DOHH2 (cell line): ENCODE data around the gene ACER1.

Experiments used
- H3F3A ChIP-seq: fragments of 200-600 bp; sonication (generic), shearing (Covaris generic); 2 replicates; pipeline ENCODE4 v1.6.0; 2016; ENCODE audit warnings: antibody characterized with exemption, mild to moderate bottlenecking; ENCODE audit not compliant: control insufficient read depth, insufficient read depth
- H3K27ac ChIP-seq: fragments of 200-600 bp; sonication (generic); 2 replicates; pipeline ENCODE4 v1.5.1; 2014; ENCODE audit warnings: low read depth, mild to moderate bottlenecking, low read length, moderate library complexity
- H3K27me3 ChIP-seq: fragments of 200-600 bp; sonication (generic); 2 replicates; pipeline ENCODE4 v1.6.1; 2014; ENCODE audit warnings: mild to moderate bottlenecking, low read length, mixed read lengths; ENCODE audit not compliant: control insufficient read depth
- H3K36me3 ChIP-seq: fragments of 200-600 bp; sonication (generic); 2 replicates; pipeline ENCODE4 v1.6.1; 2014; ENCODE audit warnings: mild to moderate bottlenecking, low read length, moderate library complexity, mixed read lengths; ENCODE audit not compliant: control insufficient read depth
- H3K4me1 ChIP-seq: fragments of 200-600 bp; sonication (generic); 2 replicates; pipeline ENCODE4 v1.6.1; 2014; ENCODE audit warnings: mild to moderate bottlenecking, low read length, mixed read lengths; ENCODE audit not compliant: control insufficient read depth
- H3K4me2 ChIP-seq: fragments of 200-600 bp; sonication (generic); 2 replicates; pipeline ENCODE4 v1.6.0; 2014; ENCODE audit warnings: mild to moderate bottlenecking, low read length, moderate library complexity
- H3K4me3 ChIP-seq: fragments of 200-600 bp; sonication (generic); 2 replicates; pipeline ENCODE4 v1.5.1; 2014; ENCODE audit warnings: mild to moderate bottlenecking, low read length, mixed read lengths
- H3K79me2 ChIP-seq: fragments of 200-600 bp; sonication (generic); 2 replicates; pipeline ENCODE4 v1.6.1; 2014; ENCODE audit warnings: mild to moderate bottlenecking, low read length, mixed read lengths; ENCODE audit not compliant: control insufficient read depth
- H3K9me2 ChIP-seq: fragments of 200-600 bp; sonication (generic); replicated peaks from 2 replicates; pipeline ENCODE4 v1.6.1; 2014; ENCODE audit warnings: mild to moderate bottlenecking, low read length, mixed read lengths; ENCODE audit not compliant: control insufficient read depth
- H3K9me3 ChIP-seq: fragments of 200-600 bp; sonication (generic); 2 replicates; pipeline ENCODE4 v1.6.1; 2014; ENCODE audit warnings: antibody characterized with exemption, low read length, mixed read lengths; ENCODE audit not compliant: control insufficient read depth, insufficient read depth
- H4K20me1 ChIP-seq: fragments of 200-600 bp; sonication (generic); 2 replicates; pipeline ENCODE4 v1.6.0; 2014; ENCODE audit warnings: low read depth, mild to moderate bottlenecking, antibody characterized with exemption, low read length, moderate library complexity; ENCODE audit not compliant: control insufficient read depth, insufficient read depth
- CTCF ChIP-seq: fragments of 200-600 bp; sonication (generic); IDR thresholded peaks from one replicate; pipeline ENCODE4 v1.5.1; 2014; ENCODE audit warnings: antibody characterized with exemption, mild to moderate bottlenecking, low read depth, low read length; ENCODE audit not compliant: poor library complexity, severe bottlenecking
- EZH2phosphoT487 ChIP-seq: fragments of 200-600 bp; sonication (generic); IDR thresholded peaks from 2 replicates; pipeline ENCODE4 v1.6.1; 2017; ENCODE audit warnings: borderline replicate concordance, mild to moderate bottlenecking, antibody characterized with exemption, low read length, moderate library complexity, mixed read lengths

ACER1 gene

GRCh38 chr19:6275170-6275744, 58.2 kb downstream of the ACER1 start:
- no peaks in the 10 kb centered on the region for H3K9me3 ChIP-seq
- no peak overlapping the region for H3K4me2 ChIP-seq
- H3F3A ChIP-seq: no peaks in the 10 kb centered on the region; the same call in 1 of the 2 replicates
- TF ChIP-seq EZH2phosphoT487 (no peak), CTCF (no peak)
- H3K27me3 ChIP-seq: no peaks in the 10 kb centered on the region
- H3K4me3 ChIP-seq: no peak overlapping the region
- peaks cover 92% of the 10 kb centered on the region for H3K79me2 ChIP-seq
- peaks cover 24% of the 10 kb centered on the region for H3K36me3 ChIP-seq
- H3K27ac ChIP-seq: no peak overlapping the region
- peaks cover 25% of the 10 kb centered on the region for H4K20me1 ChIP-seq
- peaks cover 22% of the 10 kb centered on the region for H3K4me1 ChIP-seq
- H3K9me2 ChIP-seq: no peaks in the 10 kb centered on the region

- TF ChIP-seq CTCF: no peak
- TF ChIP-seq EZH2phosphoT487: no peak
- Histone ChIP-seq H3K9me3 (no peaks in the 10 kb centered on the region), H3K36me3 (peaks cover 29% of the 10 kb centered on the region), H3K4me1 (peaks cover 22% of the 10 kb centered on the region), H3K4me3 (no peak overlapping the region), H3K79me2 (peaks cover 97% of the 10 kb centered on the region), H3K27ac (no peak overlapping the region), H3K9me2 (no peaks in the 10 kb centered on the region), H3F3A (no peaks in the 10 kb centered on the region), H4K20me1 (peaks cover 25% of the 10 kb centered on the region), H3K4me2 (no peak overlapping the region), H3K27me3 (no peaks in the 10 kb centered on the region)
These were observed 58.7 kb downstream of the ACER1 start for GRCh38 chr19:6274756-6275155.

GRCh38 chr19:6273701-6274601, 59.5 kb downstream of the ACER1 start:
- Histone ChIP-seq H3K4me2 (no peak overlapping the region), H3K4me3 (no peak overlapping the region), H3K36me3 (peaks cover 29% of the 10 kb centered on the region), H4K20me1 (peaks cover 25% of the 10 kb centered on the region), H3K27me3 (no peaks in the 10 kb centered on the region), H3F3A (no peaks in the 10 kb centered on the region), H3K79me2 (peaks cover 92% of the 10 kb centered on the region), H3K9me2 (no peaks in the 10 kb centered on the region), H3K9me3 (no peaks in the 10 kb centered on the region), H3K4me1 (peaks cover 22% of the 10 kb centered on the region), H3K27ac (no peak overlapping the region)
- TF ChIP-seq CTCF (no peak), EZH2phosphoT487 (no peak)
